DOHH2 (cell line): ENCODE data around the gene LCOR.

ENCODE experiments used
- H3F3A ChIP-seq: fragments of 200-600 bp; sonication (generic), shearing (Covaris generic); 2 replicates; pipeline ENCODE4 v1.6.0; 2016; ENCODE audit warnings: antibody characterized with exemption, mild to moderate bottlenecking; ENCODE audit not compliant: control insufficient read depth, insufficient read depth
- H3K27ac ChIP-seq: fragments of 200-600 bp; sonication (generic); 2 replicates; pipeline ENCODE4 v1.5.1; 2014; ENCODE audit warnings: low read depth, mild to moderate bottlenecking, low read length, moderate library complexity
- H3K27me3 ChIP-seq: fragments of 200-600 bp; sonication (generic); 2 replicates; pipeline ENCODE4 v1.6.1; 2014; ENCODE audit warnings: mild to moderate bottlenecking, low read length, mixed read lengths; ENCODE audit not compliant: control insufficient read depth
- H3K36me3 ChIP-seq: fragments of 200-600 bp; sonication (generic); 2 replicates; pipeline ENCODE4 v1.6.1; 2014; ENCODE audit warnings: mild to moderate bottlenecking, low read length, moderate library complexity, mixed read lengths; ENCODE audit not compliant: control insufficient read depth
- H3K4me1 ChIP-seq: fragments of 200-600 bp; sonication (generic); 2 replicates; pipeline ENCODE4 v1.6.1; 2014; ENCODE audit warnings: mild to moderate bottlenecking, low read length, mixed read lengths; ENCODE audit not compliant: control insufficient read depth
- H3K4me2 ChIP-seq: fragments of 200-600 bp; sonication (generic); 2 replicates; pipeline ENCODE4 v1.6.0; 2014; ENCODE audit warnings: mild to moderate bottlenecking, low read length, moderate library complexity
- H3K4me3 ChIP-seq: fragments of 200-600 bp; sonication (generic); 2 replicates; pipeline ENCODE4 v1.5.1; 2014; ENCODE audit warnings: mild to moderate bottlenecking, low read length, mixed read lengths
- H3K79me2 ChIP-seq: fragments of 200-600 bp; sonication (generic); 2 replicates; pipeline ENCODE4 v1.6.1; 2014; ENCODE audit warnings: mild to moderate bottlenecking, low read length, mixed read lengths; ENCODE audit not compliant: control insufficient read depth
- H3K9me2 ChIP-seq: fragments of 200-600 bp; sonication (generic); replicated peaks from 2 replicates; pipeline ENCODE4 v1.6.1; 2014; ENCODE audit warnings: mild to moderate bottlenecking, low read length, mixed read lengths; ENCODE audit not compliant: control insufficient read depth
- H3K9me3 ChIP-seq: fragments of 200-600 bp; sonication (generic); 2 replicates; pipeline ENCODE4 v1.6.1; 2014; ENCODE audit warnings: antibody characterized with exemption, low read length, mixed read lengths; ENCODE audit not compliant: control insufficient read depth, insufficient read depth
- H4K20me1 ChIP-seq: fragments of 200-600 bp; sonication (generic); 2 replicates; pipeline ENCODE4 v1.6.0; 2014; ENCODE audit warnings: low read depth, mild to moderate bottlenecking, antibody characterized with exemption, low read length, moderate library complexity; ENCODE audit not compliant: control insufficient read depth, insufficient read depth
- EZH2phosphoT487 ChIP-seq: fragments of 200-600 bp; sonication (generic); IDR thresholded peaks from 2 replicates; pipeline ENCODE4 v1.6.1; 2017; ENCODE audit warnings: borderline replicate concordance, mild to moderate bottlenecking, antibody characterized with exemption, low read length, moderate library complexity, mixed read lengths
- TF ChIP-seq, protein P1 (sequence below): fragments of 200-600 bp; sonication (generic); IDR thresholded peaks from one replicate; pipeline ENCODE4 v1.5.1; 2014; ENCODE audit warnings: antibody characterized with exemption, mild to moderate bottlenecking, low read depth, low read length; ENCODE audit not compliant: poor library complexity, severe bottlenecking

LCOR gene

DNA sequence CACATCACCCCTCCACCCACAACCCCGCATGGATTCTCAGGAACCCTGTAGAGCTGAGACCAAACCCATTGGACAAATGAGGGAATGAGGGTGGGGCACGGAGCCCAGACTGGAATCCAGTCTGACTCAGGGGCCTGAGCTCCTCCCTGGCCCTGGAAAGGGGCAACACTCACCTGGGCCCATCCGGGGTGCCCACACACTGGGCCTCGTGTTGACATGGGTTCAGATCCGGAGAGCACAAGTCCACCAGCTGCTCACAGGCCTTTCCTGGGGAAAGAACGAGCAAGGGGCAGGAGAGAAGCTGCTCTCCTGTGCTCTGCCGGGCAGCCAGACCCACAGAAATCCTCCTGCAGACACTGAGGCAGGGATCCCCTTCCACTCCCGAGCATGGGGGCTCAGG, 181.5 kb downstream of the LCOR start:
- H4K20me1 ChIP-seq, result no peaks in the 10 kb centered on the region
- no peaks in the 10 kb centered on the region for H3K79me2 ChIP-seq
- no peaks in the 10 kb centered on the region for H3K36me3 ChIP-seq
- no peaks in the 10 kb centered on the region for H3K9me3 ChIP-seq
- H3F3A ChIP-seq, result no peaks in the 10 kb centered on the region
- H3K27ac ChIP-seq, result no peak overlapping the region
- H3K4me3 ChIP-seq, result no peak overlapping the region
- H3K4me2 ChIP-seq, result no peak overlapping the region
- no peaks in the 10 kb centered on the region for H3K9me2 ChIP-seq
- peaks cover 2% of the 10 kb centered on the region; the same call in 1 of the 2 replicates for H3K27me3 ChIP-seq
- TF ChIP-seq, protein P1, sequence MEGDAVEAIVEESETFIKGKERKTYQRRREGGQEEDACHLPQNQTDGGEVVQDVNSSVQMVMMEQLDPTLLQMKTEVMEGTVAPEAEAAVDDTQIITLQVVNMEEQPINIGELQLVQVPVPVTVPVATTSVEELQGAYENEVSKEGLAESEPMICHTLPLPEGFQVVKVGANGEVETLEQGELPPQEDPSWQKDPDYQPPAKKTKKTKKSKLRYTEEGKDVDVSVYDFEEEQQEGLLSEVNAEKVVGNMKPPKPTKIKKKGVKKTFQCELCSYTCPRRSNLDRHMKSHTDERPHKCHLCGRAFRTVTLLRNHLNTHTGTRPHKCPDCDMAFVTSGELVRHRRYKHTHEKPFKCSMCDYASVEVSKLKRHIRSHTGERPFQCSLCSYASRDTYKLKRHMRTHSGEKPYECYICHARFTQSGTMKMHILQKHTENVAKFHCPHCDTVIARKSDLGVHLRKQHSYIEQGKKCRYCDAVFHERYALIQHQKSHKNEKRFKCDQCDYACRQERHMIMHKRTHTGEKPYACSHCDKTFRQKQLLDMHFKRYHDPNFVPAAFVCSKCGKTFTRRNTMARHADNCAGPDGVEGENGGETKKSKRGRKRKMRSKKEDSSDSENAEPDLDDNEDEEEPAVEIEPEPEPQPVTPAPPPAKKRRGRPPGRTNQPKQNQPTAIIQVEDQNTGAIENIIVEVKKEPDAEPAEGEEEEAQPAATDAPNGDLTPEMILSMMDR, result no peak
- TF ChIP-seq EZH2phosphoT487, result no peak
- H3K4me1 ChIP-seq, result peaks cover 7% of the 10 kb centered on the region

DNA sequence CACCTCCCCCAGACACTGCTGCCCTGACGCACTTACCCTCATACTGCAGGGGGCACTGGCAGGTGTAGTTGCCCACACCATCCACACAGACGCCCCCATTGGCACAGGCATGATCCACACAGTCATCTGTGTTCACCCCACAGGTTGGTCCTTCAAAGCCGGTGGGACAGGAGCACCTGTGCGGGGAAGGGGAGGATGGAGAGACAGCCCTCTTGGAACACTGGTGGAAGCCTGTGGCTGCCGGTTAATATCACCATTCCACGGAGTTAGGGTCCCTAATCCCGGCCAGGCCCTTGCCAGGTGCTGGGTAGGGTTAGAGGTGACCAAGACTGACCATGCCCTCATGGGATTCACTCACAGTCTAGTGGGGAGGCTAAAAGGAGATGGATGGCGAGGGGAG, 181.9 kb downstream of the LCOR start:
- H3K4me1 ChIP-seq, result peaks cover 7% of the 10 kb centered on the region
- H3K27me3 ChIP-seq, result peaks cover 2% of the 10 kb centered on the region; the same call in 1 of the 2 replicates
- H3K4me2 ChIP-seq, result no peak overlapping the region
- H3K27ac ChIP-seq, result no peak overlapping the region
- H3K36me3 ChIP-seq, result no peaks in the 10 kb centered on the region
- no peaks in the 10 kb centered on the region for H3F3A ChIP-seq
- no peaks in the 10 kb centered on the region for H3K9me2 ChIP-seq
- no peaks in the 10 kb centered on the region for H4K20me1 ChIP-seq
- H3K79me2 ChIP-seq, result no peaks in the 10 kb centered on the region
- no peak overlapping the region for H3K4me3 ChIP-seq
- TF ChIP-seq, protein P1, result no peak
- no peak for TF ChIP-seq EZH2phosphoT487
- H3K9me3 ChIP-seq, result no peaks in the 10 kb centered on the region

DNA sequence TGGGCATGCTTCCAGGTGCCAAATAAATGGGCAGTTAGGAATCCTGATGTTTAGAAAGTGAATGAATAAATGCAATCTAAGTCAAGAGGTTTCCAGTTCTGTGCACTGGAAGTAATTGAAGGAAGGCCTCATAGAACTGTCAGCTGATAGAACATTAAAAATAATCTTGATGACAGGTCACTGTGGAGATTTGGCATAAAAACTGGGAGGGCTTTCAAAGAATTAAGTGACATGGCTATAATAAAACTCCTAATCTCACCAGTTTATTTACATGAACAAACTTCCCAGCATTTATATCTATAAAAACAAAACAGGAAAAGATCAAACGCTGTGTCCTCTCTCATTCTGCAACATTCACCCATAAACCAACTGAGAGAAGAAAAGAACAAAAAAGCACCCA, 183.1 kb downstream of the LCOR start:
- H3K9me3 ChIP-seq, result no peaks in the 10 kb centered on the region

More for the DNA sequence above, 183.1 kb downstream of the LCOR start:
- H3K9me2 ChIP-seq, result no peaks in the 10 kb centered on the region
- no peaks in the 10 kb centered on the region for H4K20me1 ChIP-seq
- TF ChIP-seq EZH2phosphoT487, result no peak
- TF ChIP-seq, protein P1, result no peak
- no peak overlapping the region for H3K27ac ChIP-seq
- no peaks in the 10 kb centered on the region for H3K36me3 ChIP-seq
- peaks cover 7% of the 10 kb centered on the region for H3K4me1 ChIP-seq
- H3K4me2 ChIP-seq, result no peak overlapping the region
- H3K27me3 ChIP-seq, result peaks cover 2% of the 10 kb centered on the region; the same call in 1 of the 2 replicates
- no peaks in the 10 kb centered on the region for H3F3A ChIP-seq
- H3K4me3 ChIP-seq, result no peak overlapping the region
- H3K79me2 ChIP-seq, result no peaks in the 10 kb centered on the region
